ENCODE measurements around the gene DOCK10.

Gene DOCK10

DNA sequence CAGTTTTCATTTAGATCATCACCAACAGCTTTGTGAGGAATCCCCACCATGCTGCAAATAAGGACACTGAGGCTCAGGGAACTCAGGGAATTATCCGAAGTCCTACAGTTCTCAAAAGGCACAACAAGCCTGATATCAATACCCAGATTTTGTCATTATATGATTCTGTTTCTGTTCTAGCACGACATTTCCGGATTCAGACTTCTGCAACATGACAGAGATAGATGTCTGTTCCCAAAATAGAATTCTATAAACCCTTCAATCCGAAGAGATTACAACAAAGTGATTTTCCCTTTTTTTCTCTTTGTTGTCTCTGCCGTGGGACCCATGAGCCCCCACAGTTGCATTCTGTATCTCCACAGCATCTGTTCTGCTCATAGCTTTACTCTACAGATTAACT is 72.0 kb downstream of the DOCK10 start:
- no peak overlapping the region for H2AK5ac ChIP-seq (ENCODE audit: low read depth, low read length)
- no peak overlapping the region for H3K14ac ChIP-seq (ENCODE audit: low read length)
- no peak overlapping the region for H3K4me2 ChIP-seq (ENCODE audit: insufficient read depth, low read length, poor library complexity, severe bottlenecking)
- no CpG with 5 or more reads among the region's 5 CpGs for WGBS, 2 donors (ENCODE audit: extremely low coverage in 2 of 2, insufficient read length in 2 of 2, insufficient replicate concordance in 1 of 2)
- H2BK5ac ChIP-seq (ENCODE audit: low read length): no peak overlapping the region
- no peak overlapping the region for H2BK120ac ChIP-seq (ENCODE audit: low read depth, low read length)
- no peak overlapping the region for H2AFZ ChIP-seq (ENCODE audit: low read length)
- H3K9ac ChIP-seq (ENCODE audit: low read depth, low read length, poor library complexity): no peak overlapping the region
- H4K91ac ChIP-seq (ENCODE audit: low read depth, low read length, poor library complexity): no peak overlapping the region
- no peak overlapping the region for H3K4ac ChIP-seq (ENCODE audit: low read length)
- no peak overlapping the region for H3K27ac ChIP-seq (replicated peaks; ENCODE audit: low read length)
- H3K27me3 ChIP-seq (ENCODE audit: control insufficient read depth in 3 of 3, insufficient read depth in 3 of 3, low read depth in 1 of 3, low read length in 3 of 3): no peaks in the 10 kb centered on the region
- DNase-seq (ENCODE audit: low spot score): no peak
- H2BK12ac ChIP-seq (ENCODE audit: low read length): no peak overlapping the region
- no peak overlapping the region for H4K8ac ChIP-seq (ENCODE audit: low read depth, low read length)
- H3K4me3 ChIP-seq (ENCODE audit: low read length in 2 of 2): no peak overlapping the region
- H3K18ac ChIP-seq (ENCODE audit: low read length): no peak overlapping the region
- peaks cover 2% of the 10 kb centered on the region for H3K79me1 ChIP-seq (ENCODE audit: low read depth, low read length)
- no peak overlapping the region for H2BK15ac ChIP-seq (ENCODE audit: low read length)
- H3K4me1 ChIP-seq (ENCODE audit: control insufficient read depth in 2 of 2, insufficient read depth in 1 of 2, low read depth in 1 of 2, low read length in 2 of 2): peaks cover 0 to 5% of the 10 kb centered on the region in 2 donors
- H3K9me3 ChIP-seq (replicated peaks in 1 of 2; ENCODE audit: control insufficient read depth in 2 of 2, insufficient read depth in 1 of 2, low read depth in 1 of 2, low read length in 2 of 2): no peaks in the 10 kb centered on the region
- H3K36me3 ChIP-seq (replicated peaks in 1 of 2; ENCODE audit: control insufficient read depth in 2 of 2, insufficient read depth in 2 of 2, low read length in 2 of 2): peaks cover 0 to 2% of the 10 kb centered on the region in 2 donors
- H3K23ac ChIP-seq (ENCODE audit: low read depth, low read length, poor library complexity): no peak overlapping the region

GRCh38 chr2:224969633-224970260 is 72.5 kb downstream of the DOCK10 start:
- H3K4ac ChIP-seq (ENCODE audit: low read length): no peak overlapping the region
- no peak overlapping the region for H2BK12ac ChIP-seq (ENCODE audit: low read length)
- H3K23ac ChIP-seq (ENCODE audit: low read depth, low read length, poor library complexity): no peak overlapping the region
- H3K9ac ChIP-seq (ENCODE audit: low read depth, low read length, poor library complexity): no peak overlapping the region
- peaks cover 0 to 5% of the 10 kb centered on the region in 2 donors for H3K4me1 ChIP-seq (ENCODE audit: control insufficient read depth in 2 of 2, insufficient read depth in 1 of 2, low read depth in 1 of 2, low read length in 2 of 2)
- peaks cover 0 to 2% of the 10 kb centered on the region in 2 donors for H3K36me3 ChIP-seq (replicated peaks in 1 of 2; ENCODE audit: control insufficient read depth in 2 of 2, insufficient read depth in 2 of 2, low read length in 2 of 2)
- no peak overlapping the region for H2AFZ ChIP-seq (ENCODE audit: low read length)
- H2BK5ac ChIP-seq (ENCODE audit: low read length): no peak overlapping the region
- WGBS, 2 donors (ENCODE audit: extremely low coverage in 2 of 2, insufficient read length in 2 of 2, insufficient replicate concordance in 1 of 2): no CpG with 5 or more reads among the region's 4 CpGs
- no peak overlapping the region for H2AK5ac ChIP-seq (ENCODE audit: low read depth, low read length)
- no peak overlapping the region for H3K14ac ChIP-seq (ENCODE audit: low read length)
- no peak overlapping the region for H2BK15ac ChIP-seq (ENCODE audit: low read length)
- H4K8ac ChIP-seq (ENCODE audit: low read depth, low read length): no peak overlapping the region
- no peak overlapping the region for H3K4me2 ChIP-seq (ENCODE audit: insufficient read depth, low read length, poor library complexity, severe bottlenecking)
- H2BK120ac ChIP-seq (ENCODE audit: low read depth, low read length): no peak overlapping the region
- peaks cover 2% of the 10 kb centered on the region for H3K79me1 ChIP-seq (ENCODE audit: low read depth, low read length)
- no peak overlapping the region for H3K18ac ChIP-seq (ENCODE audit: low read length)
- no peak overlapping the region for H4K91ac ChIP-seq (ENCODE audit: low read depth, low read length, poor library complexity)
- H3K4me3 ChIP-seq (ENCODE audit: low read length in 2 of 2): no peak overlapping the region
- no peak overlapping the region for H3K27ac ChIP-seq (replicated peaks; ENCODE audit: low read length)
- H3K9me3 ChIP-seq (replicated peaks in 1 of 2; ENCODE audit: control insufficient read depth in 2 of 2, insufficient read depth in 1 of 2, low read depth in 1 of 2, low read length in 2 of 2): no peaks in the 10 kb centered on the region
- DNase-seq (ENCODE audit: low spot score): no peak
- no peaks in the 10 kb centered on the region for H3K27me3 ChIP-seq (ENCODE audit: control insufficient read depth in 3 of 3, insufficient read depth in 3 of 3, low read depth in 1 of 3, low read length in 3 of 3)

DNA sequence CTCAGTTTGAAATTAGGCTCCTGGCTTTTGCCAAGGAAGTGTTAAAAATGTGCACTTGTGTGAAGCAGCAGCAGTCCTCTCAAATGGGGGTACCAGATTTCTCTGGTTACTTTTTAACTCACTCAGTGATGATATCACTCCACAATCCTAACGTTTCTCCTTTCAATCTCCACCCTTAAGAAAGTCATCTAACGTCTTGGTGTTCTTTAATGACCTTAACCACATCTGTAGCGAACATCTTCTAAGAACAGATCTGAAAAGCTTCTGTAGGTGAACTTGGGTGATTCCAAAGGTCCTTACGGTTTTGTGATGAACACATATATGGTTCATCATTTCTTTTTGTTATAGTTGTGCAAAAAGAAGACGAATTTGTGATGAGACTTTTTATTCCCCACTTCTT is 73.2 kb downstream of the DOCK10 start:
- Histone ChIP-seq H3K27me3 (ENCODE audit: control insufficient read depth in 3 of 3, insufficient read depth in 3 of 3, low read depth in 1 of 3, low read length in 3 of 3) (no peaks in the 10 kb centered on the region), H2BK5ac (ENCODE audit: low read length) (no peak overlapping the region), H3K18ac (ENCODE audit: low read length) (no peak overlapping the region), H2BK15ac (ENCODE audit: low read length) (no peak overlapping the region), H3K9me3 (replicated peaks in 1 of 2; ENCODE audit: control insufficient read depth in 2 of 2, insufficient read depth in 1 of 2, low read depth in 1 of 2, low read length in 2 of 2) (no peaks in the 10 kb centered on the region), H3K23ac (ENCODE audit: low read depth, low read length, poor library complexity) (no peak overlapping the region), H3K9ac (ENCODE audit: low read depth, low read length, poor library complexity) (no peak overlapping the region), H3K36me3 (replicated peaks in 1 of 2; ENCODE audit: control insufficient read depth in 2 of 2, insufficient read depth in 2 of 2, low read length in 2 of 2) (peaks cover 0 to 2% of the 10 kb centered on the region in 2 donors), H3K4me1 (ENCODE audit: control insufficient read depth in 2 of 2, insufficient read depth in 1 of 2, low read depth in 1 of 2, low read length in 2 of 2) (peaks cover 0 to 5% of the 10 kb centered on the region in 2 donors), H3K14ac (ENCODE audit: low read length) (no peak overlapping the region), H2AFZ (ENCODE audit: low read length) (no peak overlapping the region), H3K4me2 (ENCODE audit: insufficient read depth, low read length, poor library complexity, severe bottlenecking) (no peak overlapping the region), H4K91ac (ENCODE audit: low read depth, low read length, poor library complexity) (no peak overlapping the region), H4K8ac (ENCODE audit: low read depth, low read length) (no peak overlapping the region), H2BK120ac (ENCODE audit: low read depth, low read length) (no peak overlapping the region), H3K4ac (ENCODE audit: low read length) (no peak overlapping the region), H3K4me3 (ENCODE audit: low read length in 2 of 2) (no peak overlapping the region), H3K27ac (replicated peaks; ENCODE audit: low read length) (no peak overlapping the region), H2AK5ac (ENCODE audit: low read depth, low read length) (no peak overlapping the region), H3K79me1 (ENCODE audit: low read depth, low read length) (peaks cover 2% of the 10 kb centered on the region), H2BK12ac (ENCODE audit: low read length) (no peak overlapping the region)
- no CpG with 5 or more reads among the region's 5 CpGs for WGBS, 2 donors (ENCODE audit: extremely low coverage in 2 of 2, insufficient read length in 2 of 2, insufficient replicate concordance in 1 of 2)
- no peak for DNase-seq (ENCODE audit: low spot score)

DNA sequence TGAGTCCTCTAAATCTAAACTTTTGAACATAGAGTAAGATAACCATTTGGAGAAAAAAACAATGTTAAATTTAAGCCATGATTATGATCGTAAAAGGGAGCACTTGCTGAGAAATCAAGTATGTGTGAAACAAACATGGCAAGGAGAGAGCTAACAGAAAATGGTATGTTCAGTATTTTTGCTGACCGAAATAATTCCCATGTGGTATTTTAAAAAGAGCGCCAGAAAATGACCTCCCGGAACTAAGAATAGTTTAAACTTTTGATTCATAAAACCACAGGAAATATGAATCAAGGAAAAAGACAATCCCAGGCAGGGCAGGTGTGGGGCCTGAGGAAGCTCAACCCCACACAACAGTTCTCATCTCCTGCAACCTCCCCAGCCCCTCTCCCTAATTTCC is 74.2 kb downstream of the DOCK10 start:
- Histone ChIP-seq H3K9ac (ENCODE audit: low read depth, low read length, poor library complexity) (no peak overlapping the region), H2BK5ac (ENCODE audit: low read length) (no peak overlapping the region), H2AFZ (ENCODE audit: low read length) (no peak overlapping the region), H4K8ac (ENCODE audit: low read depth, low read length) (no peak overlapping the region), H3K27ac (replicated peaks; ENCODE audit: low read length) (no peak overlapping the region), H3K79me1 (ENCODE audit: low read depth, low read length) (peaks cover 2% of the 10 kb centered on the region), H3K4ac (ENCODE audit: low read length) (no peak overlapping the region), H3K36me3 (replicated peaks in 1 of 2; ENCODE audit: control insufficient read depth in 2 of 2, insufficient read depth in 2 of 2, low read length in 2 of 2) (peaks cover 0 to 2% of the 10 kb centered on the region in 2 donors), H3K4me2 (ENCODE audit: insufficient read depth, low read length, poor library complexity, severe bottlenecking) (no peak overlapping the region), H3K4me1 (ENCODE audit: control insufficient read depth in 2 of 2, insufficient read depth in 1 of 2, low read depth in 1 of 2, low read length in 2 of 2) (peaks cover 0 to 5% of the 10 kb centered on the region in 2 donors), H2BK120ac (ENCODE audit: low read depth, low read length) (no peak overlapping the region), H3K4me3 (ENCODE audit: low read length in 2 of 2) (no peak overlapping the region), H3K9me3 (replicated peaks in 1 of 2; ENCODE audit: control insufficient read depth in 2 of 2, insufficient read depth in 1 of 2, low read depth in 1 of 2, low read length in 2 of 2) (no peaks in the 10 kb centered on the region), H4K91ac (ENCODE audit: low read depth, low read length, poor library complexity) (no peak overlapping the region), H3K14ac (ENCODE audit: low read length) (no peak overlapping the region), H3K23ac (ENCODE audit: low read depth, low read length, poor library complexity) (no peak overlapping the region), H3K18ac (ENCODE audit: low read length) (no peak overlapping the region), H2BK12ac (ENCODE audit: low read length) (no peak overlapping the region), H2BK15ac (ENCODE audit: low read length) (no peak overlapping the region), H3K27me3 (ENCODE audit: control insufficient read depth in 3 of 3, insufficient read depth in 3 of 3, low read depth in 1 of 3, low read length in 3 of 3) (no peaks in the 10 kb centered on the region), H2AK5ac (ENCODE audit: low read depth, low read length) (no peak overlapping the region)
- no peak for DNase-seq (ENCODE audit: low spot score)
- WGBS, 2 donors (ENCODE audit: extremely low coverage in 2 of 2, insufficient read length in 2 of 2, insufficient replicate concordance in 1 of 2): no CpG with 5 or more reads among the region's 4 CpGs

All from neuronal stem cell (in vitro differentiated cells).